HG02884 (cell line): ENCODE measurements around the gene DIAPH2.

ENCODE experiments used
- ATAC-seq: cut with Tn5 transposase; IDR thresholded peaks from one replicate; pipeline ENCODE4 v1.9.1; 2021; ENCODE audit warnings: mild to moderate bottlenecking, moderate library complexity; ENCODE audit not compliant: unreplicated experiment

Gene DIAPH2

DNA sequence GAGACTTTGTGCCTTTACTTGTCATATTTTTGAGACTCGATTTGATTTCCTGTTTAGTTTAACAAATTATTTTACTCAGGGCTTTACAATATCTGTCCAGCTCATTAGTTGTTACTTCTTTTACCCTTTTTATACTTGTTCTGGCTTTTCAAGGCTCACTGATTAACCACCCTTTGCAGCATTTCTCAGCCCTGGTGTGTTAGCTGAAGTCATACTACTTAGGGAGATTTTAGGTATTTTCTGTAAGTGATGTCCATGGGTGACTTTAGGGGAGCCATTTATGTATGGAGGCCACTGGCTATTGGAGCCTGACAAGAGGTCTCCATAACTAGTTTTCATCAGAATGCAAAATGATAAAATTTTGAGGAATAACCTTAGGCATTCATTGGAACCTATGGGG, 346.3 kb downstream of the DIAPH2 start:
- ATAC-seq = no peak

- peak; percentile 96 for ATAC-seq
Measured at GRCh38 chrX:97039363-97040029, 354.9 kb downstream of the DIAPH2 start.

DNA sequence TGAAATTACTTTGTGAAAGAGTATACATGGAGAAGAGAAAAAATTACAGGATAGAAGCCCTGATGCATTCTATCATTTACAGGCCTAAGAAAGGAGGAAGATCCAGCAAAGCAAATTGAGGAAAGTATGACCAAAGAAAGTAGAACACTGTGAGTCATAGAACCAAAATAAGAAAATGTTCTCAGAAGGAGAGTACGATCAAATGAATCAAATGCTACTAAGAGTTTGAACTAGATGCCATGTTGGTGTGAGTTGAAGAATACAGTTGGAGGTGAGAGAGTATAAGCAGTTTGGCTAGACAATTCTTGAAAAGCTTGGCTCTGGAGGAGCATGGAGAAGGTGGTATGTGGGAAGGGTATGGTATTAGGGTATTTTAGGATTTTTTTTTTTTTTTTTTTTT, 360.8 kb downstream of the DIAPH2 start:
- ATAC-seq = no peak

DNA sequence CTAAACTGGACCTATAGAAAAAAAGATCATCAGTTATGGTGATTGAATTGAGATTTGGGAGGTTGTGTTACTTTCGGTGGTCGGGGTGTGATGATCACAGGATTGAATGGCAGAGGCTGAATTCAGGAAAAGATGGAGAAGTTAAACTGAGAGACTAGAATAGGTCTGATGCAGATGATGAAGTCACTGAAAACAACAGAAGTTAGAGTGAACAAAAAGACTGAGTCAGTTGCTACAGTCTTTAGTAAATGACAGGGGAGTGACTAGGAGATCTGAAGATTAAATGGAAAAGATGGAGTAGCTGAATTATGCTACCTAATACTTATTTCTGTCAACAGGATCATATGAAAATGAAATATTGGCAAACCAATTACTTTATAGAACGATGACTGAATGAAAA, 362.2 kb downstream of the DIAPH2 start:
- no peak for ATAC-seq

GRCh38 chrX:97050392-97050791, 365.8 kb downstream of the DIAPH2 start:
- ATAC-seq = no peak

DNA sequence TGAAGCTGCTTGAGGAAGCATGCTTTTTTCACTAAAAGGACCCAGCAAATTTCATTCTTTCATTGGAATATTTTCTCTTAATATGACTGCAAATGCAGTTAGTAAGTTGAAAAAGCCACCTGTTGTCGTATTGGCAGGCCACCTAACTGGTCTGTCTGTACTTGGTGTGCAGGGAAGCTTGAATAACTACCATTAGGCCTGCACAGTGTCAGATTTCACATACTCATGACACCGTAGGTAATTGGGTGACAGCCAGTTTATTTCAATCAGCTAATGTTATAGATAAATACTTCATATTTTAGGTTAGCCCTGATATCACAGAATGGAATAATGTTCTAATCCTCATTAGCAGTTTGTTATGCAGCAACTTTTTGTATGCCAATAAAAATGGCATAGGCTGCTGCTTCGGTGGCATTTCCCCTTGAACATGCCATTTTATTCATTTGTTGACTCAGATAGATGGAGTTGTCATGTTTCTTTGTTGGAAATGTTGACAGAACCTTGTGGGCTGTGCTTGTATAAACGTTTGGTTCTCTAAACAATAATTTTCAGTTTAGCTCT, 372.8 kb downstream of the DIAPH2 start:
- no peak for ATAC-seq

- ATAC-seq = no peak
Measured at GRCh38 chrX:97060020-97060419, 375.4 kb downstream of the DIAPH2 start.

GRCh38 chrX:97065066-97065465, 380.4 kb downstream of the DIAPH2 start:
- no peak for ATAC-seq

DNA sequence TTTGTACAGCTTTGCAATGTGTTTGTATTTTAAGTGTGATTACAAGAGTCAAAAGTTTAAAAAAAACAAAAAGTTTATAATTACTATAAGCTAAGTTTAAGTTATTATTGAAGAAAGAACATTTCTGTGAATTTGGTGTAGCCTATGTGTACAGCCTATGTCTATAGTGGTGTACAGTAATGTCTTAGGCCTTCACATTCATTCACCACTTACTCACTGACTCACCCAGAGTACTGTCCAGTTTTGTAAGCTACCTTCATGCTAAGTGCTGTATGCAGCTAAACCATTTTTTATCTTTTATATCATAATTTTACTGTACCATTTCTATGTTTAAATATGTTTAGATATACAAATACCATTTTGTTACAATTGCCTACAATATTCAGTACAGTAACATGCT, 381.3 kb downstream of the DIAPH2 start:
- ATAC-seq = no peak

DNA sequence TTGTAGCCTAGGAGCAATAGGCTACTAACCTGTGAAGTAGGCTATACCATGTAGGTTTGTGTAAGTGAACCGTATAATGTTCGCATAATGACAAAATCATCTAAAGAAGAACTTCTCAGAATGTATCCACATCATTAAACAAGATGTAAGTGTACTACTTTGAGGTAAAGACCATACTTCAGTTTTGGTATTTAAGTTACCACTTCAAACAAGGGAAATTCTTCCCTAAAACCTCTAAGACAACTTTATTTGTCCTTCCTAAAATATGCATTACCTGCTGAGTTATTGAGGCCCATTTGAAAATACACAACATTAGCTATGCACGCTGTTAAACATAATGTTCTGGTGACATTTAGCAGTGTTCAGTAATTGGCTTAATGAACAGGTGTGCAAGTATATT, 381.7 kb downstream of the DIAPH2 start:
- ATAC-seq = no peak

DNA sequence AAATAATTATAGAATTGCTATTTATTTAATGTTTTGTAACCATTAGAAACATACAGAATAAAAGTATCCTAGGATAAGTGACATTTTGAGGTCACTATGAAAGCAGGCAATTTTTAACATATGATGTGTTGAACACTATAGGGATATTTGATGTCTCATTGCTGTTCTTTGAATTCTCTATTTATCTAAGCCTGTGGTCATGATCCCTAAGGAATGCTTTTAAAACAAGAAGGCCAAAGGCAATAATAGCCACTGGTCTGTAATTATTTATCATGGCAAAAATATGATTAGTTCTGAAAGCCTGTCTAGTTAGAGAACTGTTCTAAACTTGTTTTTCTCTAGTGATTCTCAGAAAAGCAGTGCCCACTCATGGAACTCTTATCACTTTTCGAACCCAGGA, 385.7 kb downstream of the DIAPH2 start:
- ATAC-seq = no peak

- ATAC-seq = no peak
Measured at GRCh38 chrX:97074400-97074799, 389.8 kb downstream of the DIAPH2 start.

- no peak for ATAC-seq
Measured at GRCh38 chrX:97089116-97089515, 404.5 kb downstream of the DIAPH2 start.

DNA sequence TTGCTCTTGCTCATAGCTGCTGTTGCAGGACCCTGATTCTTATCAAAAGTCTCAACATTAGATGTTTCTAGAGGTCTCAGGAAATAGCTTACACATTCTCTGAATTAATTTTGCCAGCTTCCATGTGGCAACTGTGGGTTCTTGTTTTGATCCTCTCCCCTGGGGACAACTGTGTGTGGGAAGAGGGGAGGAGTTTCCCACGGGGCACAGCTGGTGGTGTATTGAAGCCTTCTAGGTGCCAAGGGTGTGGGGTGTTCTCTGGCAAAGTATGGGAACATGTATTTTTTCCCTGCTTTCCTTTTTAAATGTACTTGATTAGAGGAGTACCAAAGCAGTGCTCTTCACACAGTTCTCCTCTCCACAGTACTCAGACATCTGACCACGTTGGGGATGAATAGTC, 411.7 kb downstream of the DIAPH2 start:
- no peak for ATAC-seq

- ATAC-seq = no peak
Measured at GRCh38 chrX:97102938-97103337, 418.3 kb downstream of the DIAPH2 start.

GRCh38 chrX:97109730-97110129, 425.1 kb downstream of the DIAPH2 start:
- ATAC-seq = no peak

DNA sequence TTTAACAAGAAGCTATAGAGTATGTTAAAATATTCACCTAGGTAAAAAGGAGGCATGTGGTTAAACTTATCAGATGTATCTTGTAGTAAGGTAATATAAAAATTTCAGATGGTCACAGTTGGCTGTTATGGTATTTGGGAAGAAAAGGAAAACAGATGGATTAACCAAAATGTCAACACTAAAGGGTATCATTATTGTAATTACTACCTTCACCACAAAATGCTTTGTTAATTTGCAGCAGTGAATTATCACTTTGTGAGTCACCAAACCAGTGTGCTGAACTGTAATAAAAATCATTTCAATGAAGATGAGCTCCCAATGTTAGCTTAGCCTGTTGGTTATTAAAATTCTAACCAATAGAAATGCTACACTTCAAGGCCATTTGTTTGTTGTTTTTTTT, 432.9 kb downstream of the DIAPH2 start:
- ATAC-seq = no peak

DNA sequence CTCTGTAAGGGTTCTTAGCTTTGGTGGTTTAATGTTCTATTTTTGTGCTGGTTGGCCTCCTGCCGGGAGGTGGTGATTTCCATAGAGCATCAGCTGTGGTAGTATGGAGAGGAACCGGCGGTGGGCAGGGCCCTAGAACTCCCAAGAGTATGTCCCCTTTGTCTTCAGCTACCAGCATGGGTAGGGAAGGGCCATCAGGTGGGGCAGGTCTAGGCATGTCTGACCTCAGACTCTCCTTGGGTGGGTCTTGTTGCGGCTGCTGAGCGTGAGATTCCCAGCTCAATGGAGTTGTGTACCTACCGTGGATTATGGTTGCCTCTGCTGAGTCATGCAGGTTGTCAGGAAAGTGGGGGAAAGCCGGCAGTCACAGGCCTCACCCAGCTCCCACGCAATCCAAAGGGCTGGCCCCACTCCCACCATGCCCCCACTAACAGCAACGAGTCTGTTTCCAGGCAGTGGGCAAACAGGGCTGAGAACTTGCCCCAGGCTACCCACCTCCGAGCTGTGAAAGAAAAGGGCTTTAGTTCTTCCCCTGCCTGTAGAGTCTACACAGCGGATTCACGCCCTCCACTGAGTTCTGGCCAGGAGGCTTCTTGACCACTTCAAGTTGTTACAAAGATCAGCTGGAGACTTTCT, 434.9 kb downstream of the DIAPH2 start:
- ATAC-seq = no peak

DNA sequence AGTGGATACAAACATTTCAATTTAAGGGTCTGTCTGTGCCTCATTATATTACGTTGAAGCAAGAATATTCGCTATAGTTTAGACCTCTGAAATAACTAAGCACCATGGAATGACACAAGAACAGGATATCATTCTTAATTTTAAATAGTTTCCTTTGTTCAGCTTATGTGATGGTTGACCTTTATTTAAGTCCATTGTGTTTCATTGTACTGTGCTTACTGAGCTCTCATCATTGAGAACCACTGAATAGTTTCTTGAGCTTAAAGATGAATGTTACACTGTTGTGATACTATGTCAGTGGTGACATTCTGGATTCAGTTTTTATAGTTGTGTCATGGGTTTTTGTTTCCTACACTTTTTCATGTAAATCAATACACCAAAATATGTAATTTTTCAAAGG, 438.4 kb downstream of the DIAPH2 start:
- no peak for ATAC-seq

DNA sequence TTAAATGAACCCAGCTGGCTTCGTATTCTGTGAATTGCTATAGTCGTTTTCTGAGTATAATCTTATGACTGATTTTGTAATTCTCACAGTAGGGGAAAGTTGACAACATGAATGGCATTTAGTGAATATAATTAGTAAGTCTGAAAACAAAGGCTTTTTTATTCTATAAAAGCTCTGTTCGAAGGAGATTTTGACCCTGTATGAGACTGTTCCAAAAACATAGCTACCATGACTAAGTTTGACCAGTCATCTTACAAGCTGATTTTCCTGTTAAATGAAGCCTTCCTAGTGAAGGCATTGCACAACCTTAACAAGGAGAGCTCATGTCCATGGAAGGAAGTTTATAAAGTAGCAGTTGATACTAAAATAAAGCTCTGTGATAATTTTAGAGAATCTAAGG, 441.4 kb downstream of the DIAPH2 start:
- no peak for ATAC-seq

GRCh38 chrX:97132664-97133415, 448.2 kb downstream of the DIAPH2 start:
- peak; percentile 77 for ATAC-seq

DNA sequence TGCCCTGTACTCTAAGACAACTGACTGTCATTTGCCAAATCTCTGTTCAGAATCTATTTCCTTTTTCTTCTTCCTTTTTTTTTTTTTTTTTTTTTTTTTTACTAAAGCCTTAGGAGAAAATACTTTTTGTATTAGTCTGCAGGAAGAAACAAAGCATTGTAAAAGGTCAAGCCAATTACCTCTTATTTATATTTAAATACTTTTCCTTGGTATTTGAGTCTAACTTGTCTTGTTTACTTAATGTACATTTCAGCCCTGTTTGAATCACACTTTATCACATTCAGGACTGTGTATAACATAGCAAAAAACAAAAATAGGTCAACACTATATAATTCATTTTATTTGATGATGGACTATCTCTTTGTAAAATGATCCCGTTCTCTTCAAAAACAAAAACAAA, 461.3 kb downstream of the DIAPH2 start:
- no peak for ATAC-seq
